Esophagus muscularis mucosa (tissue), 4 donors: ENCODE results near the gene HTR2B. TPM values are rescaled to one million over a fixed set of nuclear protein-coding genes. Genes with fewer than 3 reads are reported as not detected.

Experiments
- DNase-seq: peaks from one replicate; pipeline ENCODE4 v3.0.0-alpha.2; 2017; ENCODE audit errors: extremely low spot score
- H3K27ac ChIP-seq, 4 donors: fragments of 200-600 bp; sonication (generic); replicated peaks in 1 of 4; 1 replicate in 3 of 4; 2 replicates in 1 of 4; pipeline ENCODE4 v1.5.1; 2016 to 2019; ENCODE audit warnings: mild to moderate bottlenecking in 1 of 4
- H3K27me3 ChIP-seq, 4 donors: fragments of 200-600 bp; sonication (generic); one replicate each; pipeline versions ENCODE4 v1.5.1 to v1.6.0; 2016 to 2019
- H3K36me3 ChIP-seq, 4 donors: fragments of 200-600 bp; sonication (generic); one replicate each; pipeline ENCODE4 v1.5.1; 2016 to 2019
- H3K4me1 ChIP-seq, 4 donors: fragments of 200-600 bp; sonication (generic); one replicate each; pipeline ENCODE4 v1.5.1; 2016 to 2019
- H3K4me3 ChIP-seq, 4 donors: fragments of 200-600 bp; sonication (generic); 1 replicate in 2 of 4; 2 replicates in 2 of 4; pipeline ENCODE4 v1.5.1; 2016 to 2019; ENCODE audit warnings: mild to moderate bottlenecking in 4 of 4, moderate library complexity in 1 of 4
- H3K9me3 ChIP-seq, 4 donors: fragments of 200-600 bp; sonication (generic); 1 replicate in 3 of 4; 2 replicates in 1 of 4; pipeline ENCODE4 v1.5.1; 2016 to 2019
- CTCF ChIP-seq, 3 experiments: fragments of 200-600 bp in 2 of 3; fragments of 450-650 bp in 1 of 3; sonication (generic) in 2 of 3; IDR thresholded peaks; one replicate each; pipeline ENCODE4 v1.5.1; 2017 to 2019; ENCODE audit warnings: antibody characterized with exemption in 3 of 3, mild to moderate bottlenecking in 2 of 3, moderate library complexity in 1 of 3
- EP300 ChIP-seq: sonication (generic); formaldehyde crosslinking; IDR thresholded peaks from one replicate; pipeline ENCODE4 v1.6.1; 2017; ENCODE audit warnings: antibody characterized with exemption
- POLR2A ChIP-seq: fragments of 450-650 bp; IDR thresholded peaks from one replicate; pipeline ENCODE4 v1.6.1; 2017; ENCODE audit warnings: antibody characterized with exemption, moderate library complexity, mild to moderate bottlenecking, low read depth
- POLR2AphosphoS5 ChIP-seq, 2 donors: sonication (generic); formaldehyde crosslinking; IDR thresholded peaks; one replicate each; pipeline ENCODE4 v1.6.1; 2017; ENCODE audit warnings: antibody characterized with exemption in 2 of 2
- WGBS: methylation state at CpG from one replicate; pipeline ENCODE4 v1.1.5; 2018; 5-methylcytosine and 5-hydroxymethylcytosine counted together
- intact Hi-C: fragments of 100-400 bp; cut with DNase I; formaldehyde crosslinking; loops from one replicate; pipeline ENCODE4 v1.15.1; 2023
- total RNA-seq, 4 donors: library from RNA; depleted of rRNA; stranded (reverse); fragments of >200 nt; gene quantifications; one replicate each; pipeline versions ENCODE4 v1.1.0 to v1.2.1, GENCODE V29; 2016

HTR2B gene
- total RNA-seq, 4 donors from 2014 or later = 12.1 to 46.4 (median 14.9) TPM

GRCh38 chr2:231065966-231066365 lies 58.9 kb downstream of the HTR2B start:
- peaks cover 32 to 97% (median 83%) of the 10 kb centered on the region in 4 donors for H3K36me3 ChIP-seq
- DNase-seq = no peak
- no peaks in the 10 kb centered on the region for H3K9me3 ChIP-seq
- no peaks in the 10 kb centered on the region for H3K27me3 ChIP-seq
- no peak overlapping the region for H3K4me3 ChIP-seq
- TF ChIP-seq EP300 = no peak
- TF ChIP-seq POLR2AphosphoS5 (IDR thresholded peaks at IDR 0.05) = no peak
- TF ChIP-seq CTCF (IDR thresholded peaks at IDR 0.05) = no peak
- no peak for TF ChIP-seq POLR2A
- intact Hi-C loops = no loop called here
- 100% methylated on average over 1 of the region's 1 CpG for WGBS
- no peaks in the 10 kb centered on the region for H3K4me1 ChIP-seq
- no peak overlapping the region for H3K27ac ChIP-seq

- TF ChIP-seq POLR2A = no peak
- no peak for TF ChIP-seq EP300
- TF ChIP-seq CTCF (IDR thresholded peaks at IDR 0.05) = no peak
- TF ChIP-seq POLR2AphosphoS5 (IDR thresholded peaks at IDR 0.05) = no peak
- Histone ChIP-seq H3K9me3 (no peaks in the 10 kb centered on the region), H3K27ac (no peak overlapping the region), H3K4me3 (no peak overlapping the region), H3K36me3 (peaks cover 26 to 71% (median 60%) of the 10 kb centered on the region in 4 donors), H3K4me1 (peaks cover 15 to 23% (median 20%) of the 10 kb centered on the region in 4 donors), H3K27me3 (no peaks in the 10 kb centered on the region)
- DNase-seq = no peak
- 95% methylated on average over 1 of the region's 1 CpG for WGBS
- intact Hi-C loops = no loop called here
These were observed 61.5 kb downstream of the HTR2B start for GRCh38 chr2:231063347-231063746.

- 91% methylated on average over 3 of the region's 3 CpGs for WGBS
- peaks cover 21 to 65% (median 55%) of the 10 kb centered on the region in 4 donors for H3K36me3 ChIP-seq
- no peaks in the 10 kb centered on the region for H3K27me3 ChIP-seq
- H3K9me3 ChIP-seq = no peaks in the 10 kb centered on the region
- intact Hi-C loops = no loop called here
- DNase-seq = no peak
- H3K27ac ChIP-seq = no peak overlapping the region
- no peak for TF ChIP-seq CTCF (IDR thresholded peaks at IDR 0.05)
- H3K4me1 ChIP-seq = peaks cover 21 to 28% (median 26%) of the 10 kb centered on the region in 4 donors
- H3K4me3 ChIP-seq = no peak overlapping the region
These were observed 62.1 kb downstream of the HTR2B start for GRCh38 chr2:231062776-231063175.

GRCh38 chr2:231059756-231060155 lies 65.1 kb downstream of the HTR2B start:
- 83% methylated on average over 2 of the region's 2 CpGs for WGBS

More at GRCh38 chr2:231059756-231060155, 65.1 kb downstream of the HTR2B start:
- H3K36me3 ChIP-seq = peaks cover 11 to 37% (median 27%) of the 10 kb centered on the region in 4 donors
- H3K4me1 ChIP-seq = peaks cover 21 to 38% (median 33%) of the 10 kb centered on the region in 4 donors
- H3K27ac ChIP-seq = no peak overlapping the region
- H3K27me3 ChIP-seq = no peaks in the 10 kb centered on the region
- H3K4me3 ChIP-seq = no peak overlapping the region
- TF ChIP-seq CTCF (IDR thresholded peaks at IDR 0.05) = no peak
- TF ChIP-seq POLR2AphosphoS5 (IDR thresholded peaks at IDR 0.05) = no peak
- TF ChIP-seq EP300 = no peak
- TF ChIP-seq POLR2A = no peak
- DNase-seq = no peak
- intact Hi-C loops = no loop called here
- no peaks in the 10 kb centered on the region for H3K9me3 ChIP-seq
